GM18508 (cell line): ENCODE results near the gene RBL1.
"Not testable (repeated sequence)": the region's sequence is repeated elsewhere in the genome, so short reads cannot be mapped to it uniquely, and the experiment has no call there.

ENCODE experiments used
- ATAC-seq: cut with Tn5 transposase; IDR thresholded peaks from one replicate; pipeline ENCODE4 v1.9.1; 2021; ENCODE audit warnings: moderate number of reproducible peaks; ENCODE audit not compliant: insufficient read depth, unreplicated experiment

RBL1 gene

GRCh38 chr20:37005062-37005942 lies 90.5 kb downstream of the RBL1 start:
- not testable (repeated sequence) for ATAC-seq

GRCh38 chr20:37001634-37002033 lies 94.2 kb downstream of the RBL1 start:
- not testable (repeated sequence) for ATAC-seq

GRCh38 chr20:37000171-37000570 lies 95.6 kb downstream of the RBL1 start:
- not testable (repeated sequence) for ATAC-seq

GRCh38 chr20:36998652-36999051 lies 97.1 kb downstream of the RBL1 start:
- no peak for ATAC-seq

- no peak for ATAC-seq
Measured at GRCh38 chr20:36997121-36997520, 98.7 kb downstream of the RBL1 start.

- ATAC-seq = not testable (repeated sequence)
Measured at GRCh38 chr20:36994221-36994620, 101.6 kb downstream of the RBL1 start.

- ATAC-seq = no peak
Measured at GRCh38 chr20:36992802-36993334, 102.9 kb downstream of the RBL1 start.

- no peak for ATAC-seq
Measured at GRCh38 chr20:36991703-36992102, 104.1 kb downstream of the RBL1 start.

- no peak for ATAC-seq
Measured at GRCh38 chr20:36989797-36990196, 106.0 kb downstream of the RBL1 start.

- no peak for ATAC-seq
Measured at GRCh38 chr20:36988494-36988966, 107.3 kb downstream of the RBL1 start.

- ATAC-seq = no peak
Measured at GRCh38 chr20:36984257-36984638, 111.5 kb downstream of the RBL1 start.

GRCh38 chr20:36975099-36975818 lies 120.5 kb downstream of the RBL1 start:
- ATAC-seq = no peak

- no peak for ATAC-seq
Measured at GRCh38 chr20:36974660-36975059, 121.1 kb downstream of the RBL1 start.

- ATAC-seq = no peak
Measured at GRCh38 chr20:36971103-36971502, 124.7 kb downstream of the RBL1 start.

GRCh38 chr20:36969478-36970186 lies 126.2 kb downstream of the RBL1 start:
- ATAC-seq = no peak

GRCh38 chr20:36969051-36969450 lies 126.7 kb downstream of the RBL1 start:
- no peak for ATAC-seq

GRCh38 chr20:36967636-36968035 lies 128.2 kb downstream of the RBL1 start:
- no peak for ATAC-seq

GRCh38 chr20:36966965-36967364 lies 128.8 kb downstream of the RBL1 start:
- ATAC-seq = not testable (repeated sequence)

GRCh38 chr20:36962354-36962941 lies 133.3 kb downstream of the RBL1 start:
- not testable (repeated sequence) for ATAC-seq

- no peak for ATAC-seq
Measured at GRCh38 chr20:36959242-36959641, 136.6 kb downstream of the RBL1 start.
